Gastrocnemius medialis (tissue), 4 donors: ENCODE data around the gene RNLS.

Experiments
- POLR2A ChIP-seq, 2 donors: fragments of 450-650 bp; IDR thresholded peaks; one replicate each; pipeline ENCODE4 v1.6.1; 2017; ENCODE audit warnings: antibody characterized with exemption in 2 of 2, mild to moderate bottlenecking in 2 of 2, moderate library complexity in 2 of 2
- TF ChIP-seq, protein P1 (sequence below), 5 experiments: fragments of 450-650 bp in 3 of 5; fragments of 200-600 bp in 2 of 5; sonication (generic) in 2 of 5; IDR thresholded peaks in 4 of 5; conservative IDR thresholded peaks in 1 of 5; 1 replicate in 4 of 5; 2 replicates in 1 of 5; pipeline ENCODE4 v1.5.1; 2016 to 2019; ENCODE audit warnings: antibody characterized with exemption in 5 of 5, mild to moderate bottlenecking in 3 of 5, moderate library complexity in 3 of 5

GRCh38 chr10:88312855-88313254 is 270.3 kb downstream of the RNLS start:
- TF ChIP-seq POLR2A (IDR thresholded peaks at IDR 0.05): no peak
- TF ChIP-seq, protein P1, sequence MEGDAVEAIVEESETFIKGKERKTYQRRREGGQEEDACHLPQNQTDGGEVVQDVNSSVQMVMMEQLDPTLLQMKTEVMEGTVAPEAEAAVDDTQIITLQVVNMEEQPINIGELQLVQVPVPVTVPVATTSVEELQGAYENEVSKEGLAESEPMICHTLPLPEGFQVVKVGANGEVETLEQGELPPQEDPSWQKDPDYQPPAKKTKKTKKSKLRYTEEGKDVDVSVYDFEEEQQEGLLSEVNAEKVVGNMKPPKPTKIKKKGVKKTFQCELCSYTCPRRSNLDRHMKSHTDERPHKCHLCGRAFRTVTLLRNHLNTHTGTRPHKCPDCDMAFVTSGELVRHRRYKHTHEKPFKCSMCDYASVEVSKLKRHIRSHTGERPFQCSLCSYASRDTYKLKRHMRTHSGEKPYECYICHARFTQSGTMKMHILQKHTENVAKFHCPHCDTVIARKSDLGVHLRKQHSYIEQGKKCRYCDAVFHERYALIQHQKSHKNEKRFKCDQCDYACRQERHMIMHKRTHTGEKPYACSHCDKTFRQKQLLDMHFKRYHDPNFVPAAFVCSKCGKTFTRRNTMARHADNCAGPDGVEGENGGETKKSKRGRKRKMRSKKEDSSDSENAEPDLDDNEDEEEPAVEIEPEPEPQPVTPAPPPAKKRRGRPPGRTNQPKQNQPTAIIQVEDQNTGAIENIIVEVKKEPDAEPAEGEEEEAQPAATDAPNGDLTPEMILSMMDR (IDR thresholded peaks at IDR 0.05 in 4 of 5, conservative IDR thresholded peaks at IDR 0.05 in 1 of 5): no peak
